Breast epithelium (tissue), 3 donors: ENCODE data around the gene GPATCH1.
"Not testable (repeated sequence)": the region's sequence is repeated elsewhere in the genome, so short reads cannot be mapped to it uniquely, and the experiment has no call there.

Source experiments
- CTCF ChIP-seq, 3 donors: fragments of 450-650 bp; IDR thresholded peaks; one replicate each; pipeline ENCODE4 v1.5.1; 2016 to 2017; ENCODE audit warnings: antibody characterized with exemption in 3 of 3, mild to moderate bottlenecking in 3 of 3, moderate library complexity in 3 of 3
- POLR2A ChIP-seq: fragments of 450-650 bp; IDR thresholded peaks from one replicate; pipeline ENCODE4 v1.6.1; 2016; ENCODE audit warnings: antibody characterized with exemption, mild to moderate bottlenecking, moderate library complexity
- POLR2AphosphoS5 ChIP-seq, 3 donors: sonication (generic); formaldehyde crosslinking; IDR thresholded peaks; one replicate each; pipeline ENCODE4 v1.6.1; 2017; ENCODE audit warnings: antibody characterized with exemption in 3 of 3

DNA sequence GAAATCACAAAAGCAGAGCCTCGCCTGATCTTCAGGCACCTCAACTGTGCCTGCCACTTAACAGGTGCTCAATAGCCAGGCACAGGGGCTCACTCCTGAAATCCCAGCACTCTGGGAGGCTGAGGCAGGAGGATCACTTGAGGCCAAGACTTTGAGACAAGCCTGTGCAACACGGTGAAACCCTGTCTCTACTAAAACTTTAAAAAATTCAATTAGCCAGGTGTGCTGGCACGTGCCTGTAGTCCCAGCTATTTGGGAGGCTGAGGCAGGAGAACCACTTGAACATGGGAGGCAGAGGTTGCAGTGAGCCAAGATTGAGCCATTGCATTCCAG lies 39.2 kb upstream of the GPATCH1 start:
- not testable (repeated sequence) for TF ChIP-seq CTCF (IDR thresholded peaks at IDR 0.05); POLR2A; POLR2AphosphoS5 (IDR thresholded peaks at IDR 0.05)
